Activated CD4-positive, alpha-beta T cell treated with anti-CD3 and anti-CD28 coated beads for 24 hours (primary cell): ENCODE data around the gene INO80E.
A peak's percentile ranks its signal among the peaks of the same experiment; 100 is the strongest.
"Not testable (repeated sequence)": the region's sequence is repeated elsewhere in the genome, so short reads cannot be mapped to it uniquely, and the experiment has no call there.

Experiments
- DNase-seq, 2 donors: peaks; one replicate each; pipeline ENCODE4 v3.0.0-alpha.2; 2020; ENCODE audit warnings: low read depth in 2 of 2

Gene INO80E

GRCh38 chr16:30031477-30031918 lies 35.5 kb downstream of the INO80E start:
- DNase-seq = no peak

GRCh38 chr16:30032083-30032819 lies 36.2 kb downstream of the INO80E start:
- DNase-seq = peak; percentile 47

- DNase-seq = no peak
Observed at GRCh38 chr16:30033270-30033669, 37.2 kb downstream of the INO80E start.

GRCh38 chr16:30040221-30040620 lies 44.2 kb downstream of the INO80E start:
- no peak for DNase-seq

- DNase-seq = not testable (repeated sequence)
Observed at GRCh38 chr16:30040690-30041089, 44.6 kb downstream of the INO80E start.

- no peak for DNase-seq
Observed at GRCh38 chr16:30041841-30042240, 45.8 kb downstream of the INO80E start.

- DNase-seq = no peak
Observed at GRCh38 chr16:30046178-30046577, 50.1 kb downstream of the INO80E start.

- no peak for DNase-seq
Observed at GRCh38 chr16:30046588-30046987, 50.5 kb downstream of the INO80E start.

- DNase-seq = no peak
Observed at GRCh38 chr16:30049871-30050270, 53.8 kb downstream of the INO80E start.

- DNase-seq = no peak
Observed at GRCh38 chr16:30051518-30051917, 55.5 kb downstream of the INO80E start.

- peak; percentile 87 to 95 for DNase-seq
Observed at GRCh38 chr16:30052671-30053372, 56.8 kb downstream of the INO80E start.

GRCh38 chr16:30053376-30054015 lies 57.5 kb downstream of the INO80E start:
- DNase-seq = no peak

- DNase-seq = no peak
Observed at GRCh38 chr16:30054451-30054850, 58.4 kb downstream of the INO80E start.

GRCh38 chr16:30054959-30055553 lies 59.0 kb downstream of the INO80E start:
- peak in 1 of 2 donors; percentile 55 for DNase-seq
